ENCODE measurements around the gene MTRF1.

MTRF1 gene

GRCh38 chr13:41196011-41196410, 67.4 kb downstream of the MTRF1 start:
- Histone ChIP-seq H3K9me3 (ENCODE audit: control insufficient read depth, insufficient read depth, low read depth, low read length) (no peaks in the 10 kb centered on the region), H3K36me3 (ENCODE audit: control insufficient read depth in 2 of 2, insufficient read depth in 1 of 2, low read length in 2 of 2) (peaks cover 0 to 9% of the 10 kb centered on the region in 2 experiments; a peak in 1 of 3 replicates), H3K4me3 (ENCODE audit: low read depth, low read length) (no peak overlapping the region), H3K27ac (ENCODE audit: extremely low read depth, low read depth, low read length) (no peak overlapping the region), H3K4me1 (ENCODE audit: control insufficient read depth, insufficient read depth, low read length) (no peaks in the 10 kb centered on the region)
- CTCF ChIA-PET, result interaction anchor here (0.6 to 1.1 kb wide), 2 partner anchors 97 to 135 kb away, joined by 3 to 4 read pairs; partner anchors contain the start of gene WBP4
- TF ChIP-seq ZNF146 (tag by site-specific recombination; IDR thresholded peaks at IDR 0.05) (no peak), ZNF621 (tag by site-specific recombination; IDR thresholded peaks at IDR 0.05) (no peak), GLI2 (tag by site-specific recombination; IDR thresholded peaks at IDR 0.05; ENCODE audit: borderline replicate concordance, low read depth) (no peak), MYNN (tag by site-specific recombination; IDR thresholded peaks at IDR 0.05; ENCODE audit: borderline replicate concordance) (no peak), ZNF266 (tag by site-specific recombination; IDR thresholded peaks at IDR 0.05; ENCODE audit: low read depth) (no peak)
- TF ChIP-seq, protein P1, sequence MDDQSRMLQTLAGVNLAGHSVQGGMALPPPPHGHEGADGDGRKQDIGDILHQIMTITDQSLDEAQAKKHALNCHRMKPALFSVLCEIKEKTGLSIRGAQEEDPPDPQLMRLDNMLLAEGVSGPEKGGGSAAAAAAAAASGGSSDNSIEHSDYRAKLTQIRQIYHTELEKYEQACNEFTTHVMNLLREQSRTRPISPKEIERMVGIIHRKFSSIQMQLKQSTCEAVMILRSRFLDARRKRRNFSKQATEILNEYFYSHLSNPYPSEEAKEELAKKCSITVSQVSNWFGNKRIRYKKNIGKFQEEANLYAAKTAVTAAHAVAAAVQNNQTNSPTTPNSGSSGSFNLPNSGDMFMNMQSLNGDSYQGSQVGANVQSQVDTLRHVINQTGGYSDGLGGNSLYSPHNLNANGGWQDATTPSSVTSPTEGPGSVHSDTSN (CRISPR knock-in tag; IDR thresholded peaks at IDR 0.05), result no peak
- POLR2A ChIA-PET, result no interaction called here

DNA sequence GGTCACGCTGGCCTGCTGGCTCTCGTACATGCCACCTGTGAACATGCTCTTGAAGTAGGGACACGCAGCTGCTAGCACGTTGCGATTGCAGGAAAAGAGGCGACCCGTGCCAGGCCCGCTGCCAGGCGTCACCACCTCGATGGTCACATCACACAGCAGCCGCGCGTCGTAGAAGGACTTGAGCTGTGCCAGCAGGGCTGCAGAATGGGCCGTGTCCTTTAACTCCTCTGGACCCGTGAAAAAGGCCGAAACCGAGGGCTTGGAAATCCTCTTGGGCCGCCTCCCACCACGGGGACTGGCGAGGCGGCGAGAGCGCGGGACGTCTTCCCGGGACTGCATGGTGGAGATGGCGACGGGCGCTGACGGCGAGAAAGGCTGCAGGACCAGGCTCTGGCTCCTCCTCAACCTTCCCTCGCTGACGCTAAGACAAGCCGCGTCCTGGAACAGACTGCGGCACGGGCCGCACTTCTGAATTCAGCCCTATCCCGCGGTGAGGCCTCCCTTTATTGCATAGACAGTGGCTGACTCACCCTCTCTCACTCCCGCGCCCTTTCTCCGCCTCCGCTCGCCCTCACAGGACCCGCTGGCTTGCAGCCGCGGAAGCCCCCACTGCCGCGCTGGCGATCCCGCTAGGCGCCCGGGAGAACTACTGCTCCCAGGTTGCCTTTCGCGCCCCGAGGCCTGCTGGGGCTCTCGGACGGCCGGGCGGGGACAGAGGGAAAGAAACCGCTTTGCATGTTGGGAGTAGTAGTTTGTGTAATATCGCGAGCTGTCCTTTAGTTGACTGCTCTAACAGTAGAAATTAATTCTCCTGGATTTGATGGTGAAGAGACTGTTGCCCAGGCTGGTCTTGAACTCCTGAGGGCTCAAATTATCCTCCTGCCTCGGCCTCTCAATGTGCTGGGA, 69.2 kb downstream of the MTRF1 start, which contains the start of gene KBTBD7:
KBTBD7 (minus strand) TSS at position 651 of the 906 bp plus-strand sequence; CDS start at position 339, 312 bp downstream.
- Histone ChIP-seq H3K4me1 (ENCODE audit: control insufficient read depth, insufficient read depth, low read length) (no peaks in the 10 kb centered on the region), H3K27ac (ENCODE audit: extremely low read depth, low read depth, low read length) (peak within 1 kb of the TSS; percentile 85), H3K4me3 (ENCODE audit: low read depth, low read length) (peak within 1 kb of the TSS; percentile 58), H3K36me3 (ENCODE audit: control insufficient read depth in 2 of 2, insufficient read depth in 1 of 2, low read length in 2 of 2) (peaks cover 0 to 9% of the 10 kb centered on the region in 2 experiments; a peak in 1 of 3 replicates), H3K9me3 (ENCODE audit: control insufficient read depth, insufficient read depth, low read depth, low read length) (no peaks in the 10 kb centered on the region)
- CTCF ChIA-PET, result no interaction called here
- POLR2A ChIA-PET, result interaction anchor here (0.7 kb wide), 1 partner anchor 62 kb away, joined by 4 read pairs; the partner anchor contains the start of gene KBTBD6
- TF ChIP-seq ZNF248 (tag by site-specific recombination; IDR thresholded peaks at IDR 0.05) (no peak), BCL11A (tag by site-specific recombination; IDR thresholded peaks at IDR 0.05; ENCODE audit: low read depth) (no peak), ZBTB21 (tag by site-specific recombination; IDR thresholded peaks at IDR 0.05) (peak; percentile 79; the same call in 1 of the 2 replicates), ZNF132 (tag by site-specific recombination; IDR thresholded peaks at IDR 0.05; ENCODE audit: borderline replicate concordance) (no peak), ZFP41 (tag by site-specific recombination; IDR thresholded peaks at IDR 0.05; ENCODE audit: borderline replicate concordance) (no peak), ZNF140 (tag by site-specific recombination; IDR thresholded peaks at IDR 0.05) (no peak), ZNF623 (tag by site-specific recombination; IDR thresholded peaks at IDR 0.05) (no peak), ZBTB7A (tag by site-specific recombination; IDR thresholded peaks at IDR 0.05; ENCODE audit: low read depth) (peak; percentile 92), ZNF510 (tag by site-specific recombination; IDR thresholded peaks at IDR 0.05; ENCODE audit: insufficient replicate concordance) (no peak), ZNF664 (tag by site-specific recombination; IDR thresholded peaks at IDR 0.05) (no peak), ZNF549 (tag by site-specific recombination; IDR thresholded peaks at IDR 0.05) (no peak), KLF17 (tag by site-specific recombination; IDR thresholded peaks at IDR 0.05) (peak; percentile 97), ZNF133 (tag by site-specific recombination; IDR thresholded peaks at IDR 0.05) (no peak), ZNF776 (tag by site-specific recombination; IDR thresholded peaks at IDR 0.05; ENCODE audit: borderline replicate concordance) (no peak), ZNF423 (tag by site-specific recombination; IDR thresholded peaks at IDR 0.05) (no peak), ZBTB10 (tag by site-specific recombination; IDR thresholded peaks at IDR 0.05) (no peak), SP3 (tag by site-specific recombination; IDR thresholded peaks at IDR 0.05) (peak; percentile 88), ZNF10 (tag by site-specific recombination; IDR thresholded peaks at IDR 0.05) (no peak), ZNF341 (tag by site-specific recombination; IDR thresholded peaks at IDR 0.05; ENCODE audit: low read depth) (no peak)
- TF ChIP-seq, protein P2, sequence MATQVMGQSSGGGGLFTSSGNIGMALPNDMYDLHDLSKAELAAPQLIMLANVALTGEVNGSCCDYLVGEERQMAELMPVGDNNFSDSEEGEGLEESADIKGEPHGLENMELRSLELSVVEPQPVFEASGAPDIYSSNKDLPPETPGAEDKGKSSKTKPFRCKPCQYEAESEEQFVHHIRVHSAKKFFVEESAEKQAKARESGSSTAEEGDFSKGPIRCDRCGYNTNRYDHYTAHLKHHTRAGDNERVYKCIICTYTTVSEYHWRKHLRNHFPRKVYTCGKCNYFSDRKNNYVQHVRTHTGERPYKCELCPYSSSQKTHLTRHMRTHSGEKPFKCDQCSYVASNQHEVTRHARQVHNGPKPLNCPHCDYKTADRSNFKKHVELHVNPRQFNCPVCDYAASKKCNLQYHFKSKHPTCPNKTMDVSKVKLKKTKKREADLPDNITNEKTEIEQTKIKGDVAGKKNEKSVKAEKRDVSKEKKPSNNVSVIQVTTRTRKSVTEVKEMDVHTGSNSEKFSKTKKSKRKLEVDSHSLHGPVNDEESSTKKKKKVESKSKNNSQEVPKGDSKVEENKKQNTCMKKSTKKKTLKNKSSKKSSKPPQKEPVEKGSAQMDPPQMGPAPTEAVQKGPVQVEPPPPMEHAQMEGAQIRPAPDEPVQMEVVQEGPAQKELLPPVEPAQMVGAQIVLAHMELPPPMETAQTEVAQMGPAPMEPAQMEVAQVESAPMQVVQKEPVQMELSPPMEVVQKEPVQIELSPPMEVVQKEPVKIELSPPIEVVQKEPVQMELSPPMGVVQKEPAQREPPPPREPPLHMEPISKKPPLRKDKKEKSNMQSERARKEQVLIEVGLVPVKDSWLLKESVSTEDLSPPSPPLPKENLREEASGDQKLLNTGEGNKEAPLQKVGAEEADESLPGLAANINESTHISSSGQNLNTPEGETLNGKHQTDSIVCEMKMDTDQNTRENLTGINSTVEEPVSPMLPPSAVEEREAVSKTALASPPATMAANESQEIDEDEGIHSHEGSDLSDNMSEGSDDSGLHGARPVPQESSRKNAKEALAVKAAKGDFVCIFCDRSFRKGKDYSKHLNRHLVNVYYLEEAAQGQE (tag by site-specific recombination; IDR thresholded peaks at IDR 0.05), result peak; percentile 21

Data from HEK293 (cell line).